ENCODE data around the gene GABRR3. TPM values are rescaled to one million over a fixed set of nuclear protein-coding genes. Genes with fewer than 3 reads are reported as not detected.

GABRR3 gene
- total and polyA plus RNA-seq, 2 donors (not counting 1 experiment from before 2014, with no cell fraction given), result not detected

- no peak for TF ChIP-seq EZH2 (IDR thresholded peaks at IDR 0.05; ENCODE audit: low read length, missing control alignments)
- TF ChIP-seq CTCF (conservative IDR thresholded peaks at IDR 0.05 in 1 of 2, IDR thresholded peaks at IDR 0.05 in 1 of 2; ENCODE audit: low read depth in 1 of 2, low read length in 2 of 2), result peak in 1 of 2 donors; percentile 10
- H3K27ac ChIP-seq (ENCODE audit: insufficient read depth, low read length), result peak within 1 kb of the TSS; percentile 42
These were observed 63.2 kb downstream of the GABRR3 start, which contains the start of gene RIOX2 for GRCh38 chr3:97971679-97972567. RIOX2 (minus strand) TSS chr3:97972431; CDS start chr3:97967593, 4,838 bp downstream.

GRCh38 chr3:97970956-97971620 is 64.0 kb downstream of the GABRR3 start:
- DNase-seq (ENCODE audit: low read depth in 2 of 2), result no peak
- Histone ChIP-seq H3K27ac (ENCODE audit: insufficient read depth, low read length) (no peak overlapping the region), H3K79me2 (ENCODE audit: control insufficient read depth, insufficient read depth, low read length) (peaks cover 23% of the 10 kb centered on the region)

More at GRCh38 chr3:97971679-97972567, 63.2 kb downstream of the GABRR3 start, which contains the start of gene RIOX2:
- H3K4me1 ChIP-seq (ENCODE audit: control insufficient read depth, extremely low read depth, insufficient read depth, low read length), result no peaks in the 10 kb centered on the region
- DNase-seq (ENCODE audit: low read depth in 2 of 2), result peak; percentile 63 to 72
- H3K79me2 ChIP-seq (ENCODE audit: control insufficient read depth, insufficient read depth, low read length), result peaks cover 21% of the 10 kb centered on the region
- no peaks in the 10 kb centered on the region for H4K20me1 ChIP-seq (ENCODE audit: control insufficient read depth, extremely low read depth, insufficient read depth, low read length)
- H3K4me2 ChIP-seq (ENCODE audit: extremely low read depth, insufficient read depth, low read length), result peak within 1 kb of the TSS; percentile 91
- peak within 1 kb of the TSS; percentile 62 to 71 (median 70) for H3K4me3 ChIP-seq (replicated peaks in 1 of 4; ENCODE audit: control extremely low read depth in 1 of 4, insufficient read depth in 1 of 4, low read depth in 3 of 4, low read length in 4 of 4)
- no peaks in the 10 kb centered on the region for H3K36me3 ChIP-seq (ENCODE audit: control insufficient read depth, insufficient read depth, low read length)
- no peaks in the 10 kb centered on the region for H3K9me3 ChIP-seq (ENCODE audit: control insufficient read depth, insufficient read depth, low read depth, low read length)
- peak within 1 kb of the TSS; percentile 79 for H3K9ac ChIP-seq (ENCODE audit: insufficient read depth, low read length)
- peak within 1 kb of the TSS; percentile 88 for H2AFZ ChIP-seq (ENCODE audit: low read length)
- no peaks in the 10 kb centered on the region for H3K27me3 ChIP-seq (ENCODE audit: control insufficient read depth, insufficient read depth, low read length)

More at GRCh38 chr3:97970956-97971620, 64.0 kb downstream of the GABRR3 start:
- Histone ChIP-seq H4K20me1 (ENCODE audit: control insufficient read depth, extremely low read depth, insufficient read depth, low read length) (no peaks in the 10 kb centered on the region), H3K27me3 (ENCODE audit: control insufficient read depth, insufficient read depth, low read length) (no peaks in the 10 kb centered on the region), H3K4me2 (ENCODE audit: extremely low read depth, insufficient read depth, low read length) (peak overlapping the region; percentile 91), H3K9me3 (ENCODE audit: control insufficient read depth, insufficient read depth, low read depth, low read length) (no peaks in the 10 kb centered on the region), H3K9ac (ENCODE audit: insufficient read depth, low read length) (peak overlapping the region; percentile 79), H3K36me3 (ENCODE audit: control insufficient read depth, insufficient read depth, low read length) (no peaks in the 10 kb centered on the region), H2AFZ (ENCODE audit: low read length) (peak overlapping the region; percentile 88), H3K4me1 (ENCODE audit: control insufficient read depth, extremely low read depth, insufficient read depth, low read length) (no peaks in the 10 kb centered on the region), H3K4me3 (replicated peaks in 1 of 4; ENCODE audit: control extremely low read depth in 1 of 4, insufficient read depth in 1 of 4, low read depth in 3 of 4, low read length in 4 of 4) (peak overlapping the region; percentile 62 to 71 (median 70))
- TF ChIP-seq EZH2 (IDR thresholded peaks at IDR 0.05; ENCODE audit: low read length, missing control alignments) (no peak), CTCF (conservative IDR thresholded peaks at IDR 0.05 in 1 of 2, IDR thresholded peaks at IDR 0.05 in 1 of 2; ENCODE audit: low read depth in 1 of 2, low read length in 2 of 2) (no peak)
